HL-60 (cell line): ENCODE results near the gene NSA2.

ENCODE experiments used
- DNase-seq, 2 experiments: peaks; one replicate each; pipeline ENCODE4 v3.0.0-alpha.2; 2010 to 2020; ENCODE audit warnings: low read depth in 1 of 2, low spot score in 1 of 2
- H3K27ac ChIP-seq: fragments of 250-450 bp; sonication (Bioruptor Pico); replicated peaks from 2 replicates; pipeline ENCODE4 v1.5.1; 2020; ENCODE audit warnings: mild to moderate bottlenecking, moderate library complexity
- H3K27me3 ChIP-seq: fragments of 250-450 bp; sonication (Bioruptor Pico); 2 replicates; pipeline ENCODE4 v1.5.1; 2021; ENCODE audit warnings: mild to moderate bottlenecking, moderate library complexity; ENCODE audit not compliant: insufficient read depth, poor library complexity, severe bottlenecking
- H3K4me3 ChIP-seq: replicated peaks from 2 replicates; pipeline ENCODE4 v1.5.1; 2011; ENCODE audit warnings: mild to moderate bottlenecking, control low read depth, low read length; ENCODE audit not compliant: insufficient read depth
- GABPA ChIP-seq: IDR thresholded peaks from 2 replicates; pipeline ENCODE4 v1.6.1; 2012; ENCODE audit warnings: low read depth
- POLR2AphosphoS5 ChIP-seq: IDR thresholded peaks from 2 replicates; pipeline ENCODE4 v1.6.1; 2012; ENCODE audit warnings: low read depth
- SPI1 ChIP-seq: IDR thresholded peaks from 2 replicates; pipeline ENCODE4 v1.6.1; 2012; ENCODE audit warnings: low read depth, mild to moderate bottlenecking, borderline replicate concordance
- TF ChIP-seq, protein P1 (sequence below): IDR thresholded peaks from one replicate; pipeline ENCODE4 v1.5.1; 2011; ENCODE audit warnings: low read length, control low read depth, inconsistent platforms; ENCODE audit not compliant: insufficient read depth
- TF ChIP-seq, protein P2 (sequence below): IDR thresholded peaks from 2 replicates; pipeline ENCODE4 v1.6.1; 2012; ENCODE audit warnings: low read depth; ENCODE audit not compliant: insufficient replicate concordance

Gene NSA2

DNA sequence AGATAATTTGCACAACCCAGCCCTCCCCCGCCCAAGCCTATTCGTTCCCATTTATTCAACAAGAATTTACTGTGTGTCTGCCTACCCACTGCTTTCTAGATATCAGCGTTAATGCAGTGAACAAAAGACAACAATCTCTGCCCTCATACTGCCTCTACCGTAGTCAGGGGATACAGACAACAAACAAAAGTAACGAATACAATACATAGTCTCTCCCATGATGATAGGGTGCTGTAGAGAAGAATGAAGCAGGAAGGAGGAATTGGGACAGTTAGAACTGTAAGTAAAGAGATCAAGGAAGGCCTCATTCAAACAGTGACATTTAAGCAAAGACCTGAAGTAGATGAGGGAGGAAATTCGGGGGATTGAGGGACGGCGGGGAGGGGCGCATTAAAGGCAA is 1.8 kb upstream of the NSA2 start:
- TF ChIP-seq, protein P1, sequence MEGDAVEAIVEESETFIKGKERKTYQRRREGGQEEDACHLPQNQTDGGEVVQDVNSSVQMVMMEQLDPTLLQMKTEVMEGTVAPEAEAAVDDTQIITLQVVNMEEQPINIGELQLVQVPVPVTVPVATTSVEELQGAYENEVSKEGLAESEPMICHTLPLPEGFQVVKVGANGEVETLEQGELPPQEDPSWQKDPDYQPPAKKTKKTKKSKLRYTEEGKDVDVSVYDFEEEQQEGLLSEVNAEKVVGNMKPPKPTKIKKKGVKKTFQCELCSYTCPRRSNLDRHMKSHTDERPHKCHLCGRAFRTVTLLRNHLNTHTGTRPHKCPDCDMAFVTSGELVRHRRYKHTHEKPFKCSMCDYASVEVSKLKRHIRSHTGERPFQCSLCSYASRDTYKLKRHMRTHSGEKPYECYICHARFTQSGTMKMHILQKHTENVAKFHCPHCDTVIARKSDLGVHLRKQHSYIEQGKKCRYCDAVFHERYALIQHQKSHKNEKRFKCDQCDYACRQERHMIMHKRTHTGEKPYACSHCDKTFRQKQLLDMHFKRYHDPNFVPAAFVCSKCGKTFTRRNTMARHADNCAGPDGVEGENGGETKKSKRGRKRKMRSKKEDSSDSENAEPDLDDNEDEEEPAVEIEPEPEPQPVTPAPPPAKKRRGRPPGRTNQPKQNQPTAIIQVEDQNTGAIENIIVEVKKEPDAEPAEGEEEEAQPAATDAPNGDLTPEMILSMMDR, result no peak
- TF ChIP-seq, protein P2, sequence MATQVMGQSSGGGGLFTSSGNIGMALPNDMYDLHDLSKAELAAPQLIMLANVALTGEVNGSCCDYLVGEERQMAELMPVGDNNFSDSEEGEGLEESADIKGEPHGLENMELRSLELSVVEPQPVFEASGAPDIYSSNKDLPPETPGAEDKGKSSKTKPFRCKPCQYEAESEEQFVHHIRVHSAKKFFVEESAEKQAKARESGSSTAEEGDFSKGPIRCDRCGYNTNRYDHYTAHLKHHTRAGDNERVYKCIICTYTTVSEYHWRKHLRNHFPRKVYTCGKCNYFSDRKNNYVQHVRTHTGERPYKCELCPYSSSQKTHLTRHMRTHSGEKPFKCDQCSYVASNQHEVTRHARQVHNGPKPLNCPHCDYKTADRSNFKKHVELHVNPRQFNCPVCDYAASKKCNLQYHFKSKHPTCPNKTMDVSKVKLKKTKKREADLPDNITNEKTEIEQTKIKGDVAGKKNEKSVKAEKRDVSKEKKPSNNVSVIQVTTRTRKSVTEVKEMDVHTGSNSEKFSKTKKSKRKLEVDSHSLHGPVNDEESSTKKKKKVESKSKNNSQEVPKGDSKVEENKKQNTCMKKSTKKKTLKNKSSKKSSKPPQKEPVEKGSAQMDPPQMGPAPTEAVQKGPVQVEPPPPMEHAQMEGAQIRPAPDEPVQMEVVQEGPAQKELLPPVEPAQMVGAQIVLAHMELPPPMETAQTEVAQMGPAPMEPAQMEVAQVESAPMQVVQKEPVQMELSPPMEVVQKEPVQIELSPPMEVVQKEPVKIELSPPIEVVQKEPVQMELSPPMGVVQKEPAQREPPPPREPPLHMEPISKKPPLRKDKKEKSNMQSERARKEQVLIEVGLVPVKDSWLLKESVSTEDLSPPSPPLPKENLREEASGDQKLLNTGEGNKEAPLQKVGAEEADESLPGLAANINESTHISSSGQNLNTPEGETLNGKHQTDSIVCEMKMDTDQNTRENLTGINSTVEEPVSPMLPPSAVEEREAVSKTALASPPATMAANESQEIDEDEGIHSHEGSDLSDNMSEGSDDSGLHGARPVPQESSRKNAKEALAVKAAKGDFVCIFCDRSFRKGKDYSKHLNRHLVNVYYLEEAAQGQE, result no peak
- TF ChIP-seq GABPA, result no peak
- TF ChIP-seq SPI1, result no peak
- no peak for TF ChIP-seq POLR2AphosphoS5
- DNase-seq, result no peak

DNA sequence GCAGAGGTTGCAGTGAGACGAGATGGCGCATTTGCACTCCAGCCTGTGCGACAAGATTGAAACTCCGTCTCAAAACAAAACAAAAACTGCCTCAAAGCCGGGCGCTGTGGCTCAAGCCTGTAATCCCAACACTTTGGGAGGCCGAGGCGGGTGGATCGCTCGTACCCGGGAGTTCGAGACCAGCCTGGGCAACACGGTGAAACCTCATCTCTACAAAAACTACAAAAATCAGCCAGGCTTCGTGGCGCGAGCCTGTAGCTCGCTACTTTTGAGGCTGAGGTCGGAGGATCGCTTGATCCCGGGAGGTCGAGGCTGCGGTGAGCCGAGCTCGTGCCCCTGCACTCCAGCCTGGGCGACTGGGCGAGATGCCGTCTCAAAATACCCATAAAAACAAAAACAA is 1.1 kb upstream of the NSA2 start:
- TF ChIP-seq SPI1, result no peak
- TF ChIP-seq GABPA, result no peak
- TF ChIP-seq, protein P1, result no peak
- TF ChIP-seq, protein P2, result no peak
- no peak for TF ChIP-seq POLR2AphosphoS5
- H3K4me3 ChIP-seq, result peak overlapping the region; percentile 74
- DNase-seq, result no peak
- H3K27ac ChIP-seq, result no peak overlapping the region
- H3K27me3 ChIP-seq, result no peaks in the 10 kb centered on the region

More for the DNA sequence above, 1.8 kb upstream of the NSA2 start:
- Histone ChIP-seq H3K27ac (no peak overlapping the region), H3K27me3 (no peaks in the 10 kb centered on the region), H3K4me3 (no peak overlapping the region)

DNA sequence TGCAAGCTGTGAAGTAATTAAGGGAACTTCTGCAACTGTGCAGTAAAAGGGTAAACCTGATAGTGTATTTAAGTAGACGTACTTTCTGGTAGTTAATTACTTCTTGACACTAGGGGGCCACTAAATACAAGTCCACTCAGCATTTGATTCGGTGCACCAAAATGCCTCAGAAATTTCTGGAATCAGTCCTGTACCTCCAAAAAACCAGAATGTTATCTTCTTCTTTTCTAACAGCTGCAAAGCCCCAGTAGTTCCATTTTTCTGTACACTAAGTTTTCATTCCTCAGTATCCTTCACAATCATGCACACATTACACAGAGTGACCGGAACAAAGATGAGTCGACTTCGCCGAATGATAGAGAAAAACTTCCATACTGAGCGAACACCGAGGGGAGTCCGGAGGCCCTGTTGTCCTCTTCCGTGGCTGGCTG is 616 bp upstream of the NSA2 start:
- H3K27me3 ChIP-seq, result no peaks in the 10 kb centered on the region
- DNase-seq, result peak; percentile 2 to 30
- peak overlapping the region; percentile 74 for H3K4me3 ChIP-seq
- TF ChIP-seq, protein P1, result no peak
- TF ChIP-seq GABPA, result no peak
- TF ChIP-seq POLR2AphosphoS5, result no peak
- H3K27ac ChIP-seq, result peak overlapping the region; percentile 89

DNA sequence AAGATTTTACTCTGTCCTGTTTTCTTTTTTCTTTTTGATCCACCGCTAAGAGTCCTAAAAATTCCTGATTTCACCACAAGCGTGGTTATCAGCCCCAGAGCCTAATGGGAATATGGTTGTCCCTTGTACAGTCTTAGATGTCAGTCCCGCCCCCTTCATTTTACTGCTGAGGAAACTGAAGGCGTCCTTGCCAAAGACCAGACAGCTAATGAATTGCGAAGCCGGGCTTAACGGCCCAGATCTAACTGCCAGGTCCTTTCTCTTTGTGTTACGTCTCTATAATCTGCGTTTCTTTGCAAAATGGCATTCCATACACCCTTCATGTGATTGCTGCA is 497 bp downstream of the NSA2 start:
- TF ChIP-seq SPI1 (no peak), POLR2AphosphoS5 (no peak)
- DNase-seq, result peak in 1 of 2 experiments; percentile 32
- Histone ChIP-seq H3K27ac (peak overlapping the region; percentile 89), H3K4me3 (peak overlapping the region; percentile 74), H3K27me3 (no peaks in the 10 kb centered on the region)
